Lower leg skin (tissue), 3 donors: ENCODE measurements around the gene PPP2CA.

Source experiments
- POLR2A ChIP-seq, 2 donors: fragments of 450-650 bp; IDR thresholded peaks; one replicate each; pipeline ENCODE4 v1.6.1; 2016 to 2017; ENCODE audit warnings: antibody characterized with exemption in 2 of 2, mild to moderate bottlenecking in 1 of 2, moderate library complexity in 1 of 2
- TF ChIP-seq, protein P1 (sequence below), 3 donors: fragments of 450-650 bp; IDR thresholded peaks; one replicate each; pipeline ENCODE4 v1.5.1; 2016; ENCODE audit warnings: antibody characterized with exemption in 3 of 3, mild to moderate bottlenecking in 3 of 3, moderate library complexity in 2 of 3

DNA sequence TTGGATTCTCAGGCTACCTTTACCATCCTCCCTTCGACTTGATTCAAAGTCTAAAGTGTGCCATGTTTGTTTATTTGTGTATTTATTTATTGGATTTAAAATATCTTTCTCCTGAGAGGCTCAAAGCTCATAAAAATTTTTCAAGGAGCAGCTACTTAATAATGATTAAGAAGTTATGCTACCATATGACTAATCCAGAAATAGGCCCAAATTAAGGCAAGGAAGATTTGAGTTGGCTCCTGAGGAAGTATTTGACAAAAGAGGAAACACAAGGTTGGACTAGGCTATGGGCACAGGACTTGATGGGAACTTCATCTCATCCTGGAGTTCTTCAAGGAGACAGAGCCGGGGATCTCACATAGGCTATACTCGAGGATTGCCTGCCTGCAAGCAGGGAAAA lies 22.4 kb upstream of the PPP2CA start:
- TF ChIP-seq, protein P1, sequence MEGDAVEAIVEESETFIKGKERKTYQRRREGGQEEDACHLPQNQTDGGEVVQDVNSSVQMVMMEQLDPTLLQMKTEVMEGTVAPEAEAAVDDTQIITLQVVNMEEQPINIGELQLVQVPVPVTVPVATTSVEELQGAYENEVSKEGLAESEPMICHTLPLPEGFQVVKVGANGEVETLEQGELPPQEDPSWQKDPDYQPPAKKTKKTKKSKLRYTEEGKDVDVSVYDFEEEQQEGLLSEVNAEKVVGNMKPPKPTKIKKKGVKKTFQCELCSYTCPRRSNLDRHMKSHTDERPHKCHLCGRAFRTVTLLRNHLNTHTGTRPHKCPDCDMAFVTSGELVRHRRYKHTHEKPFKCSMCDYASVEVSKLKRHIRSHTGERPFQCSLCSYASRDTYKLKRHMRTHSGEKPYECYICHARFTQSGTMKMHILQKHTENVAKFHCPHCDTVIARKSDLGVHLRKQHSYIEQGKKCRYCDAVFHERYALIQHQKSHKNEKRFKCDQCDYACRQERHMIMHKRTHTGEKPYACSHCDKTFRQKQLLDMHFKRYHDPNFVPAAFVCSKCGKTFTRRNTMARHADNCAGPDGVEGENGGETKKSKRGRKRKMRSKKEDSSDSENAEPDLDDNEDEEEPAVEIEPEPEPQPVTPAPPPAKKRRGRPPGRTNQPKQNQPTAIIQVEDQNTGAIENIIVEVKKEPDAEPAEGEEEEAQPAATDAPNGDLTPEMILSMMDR (IDR thresholded peaks at IDR 0.05) = no peak
- no peak for TF ChIP-seq POLR2A (IDR thresholded peaks at IDR 0.05)
